HTERT RPE-1 (cell line): ENCODE data around the gene NOSTRIN.

Source experiments
- in situ Hi-C: fragments of 300-500 bp; cut with MboI; formaldehyde crosslinking; loops from 4 replicates; pipeline ENCODE4 v1.14.3; 2020; ENCODE audit warnings: low sequenced_read_pairs

NOSTRIN gene

GRCh38 chr2:168814939-168815907 lies 12.8 kb downstream of the NOSTRIN start:
- in situ Hi-C loops, result no loop called here

GRCh38 chr2:168816369-168816768 lies 13.9 kb downstream of the NOSTRIN start:
- in situ Hi-C loops, result no loop called here

- in situ Hi-C loops, result no loop called here
Measured at GRCh38 chr2:168819050-168819715, 16.7 kb downstream of the NOSTRIN start.

- in situ Hi-C loops, result no loop called here
Measured at GRCh38 chr2:168819829-168820489, 17.5 kb downstream of the NOSTRIN start.

- in situ Hi-C loops, result no loop called here
Measured at GRCh38 chr2:168821577-168821976, 19.1 kb downstream of the NOSTRIN start.

GRCh38 chr2:168821992-168822391 lies 19.6 kb downstream of the NOSTRIN start:
- in situ Hi-C loops, result no loop called here

GRCh38 chr2:168825126-168825525 lies 22.7 kb downstream of the NOSTRIN start:
- in situ Hi-C loops, result no loop called here

GRCh38 chr2:168830958-168831357 lies 28.5 kb downstream of the NOSTRIN start:
- in situ Hi-C loops, result no loop called here

GRCh38 chr2:168831662-168832061 lies 29.2 kb downstream of the NOSTRIN start:
- in situ Hi-C loops, result no loop called here

- in situ Hi-C loops, result no loop called here
Measured at GRCh38 chr2:168835969-168836368, 33.5 kb downstream of the NOSTRIN start.

GRCh38 chr2:168841445-168841844 lies 39.0 kb downstream of the NOSTRIN start:
- in situ Hi-C loops, result no loop called here

GRCh38 chr2:168843253-168843652 lies 40.8 kb downstream of the NOSTRIN start:
- in situ Hi-C loops, result no loop called here

- in situ Hi-C loops, result no loop called here
Measured at GRCh38 chr2:168848225-168848624, 45.8 kb downstream of the NOSTRIN start.

GRCh38 chr2:168849610-168850009 lies 47.2 kb downstream of the NOSTRIN start:
- in situ Hi-C loops, result no loop called here

- in situ Hi-C loops, result no loop called here
Measured at GRCh38 chr2:168850846-168851245, 48.4 kb downstream of the NOSTRIN start.

GRCh38 chr2:168851674-168852320 lies 49.4 kb downstream of the NOSTRIN start:
- in situ Hi-C loops, result no loop called here

- in situ Hi-C loops, result no loop called here
Measured at GRCh38 chr2:168852481-168852880, 50.0 kb downstream of the NOSTRIN start.

- in situ Hi-C loops, result no loop called here
Measured at GRCh38 chr2:168853471-168853870, 51.0 kb downstream of the NOSTRIN start.

GRCh38 chr2:168854651-168855050 lies 52.2 kb downstream of the NOSTRIN start:
- in situ Hi-C loops, result no loop called here

GRCh38 chr2:168855601-168856000 lies 53.2 kb downstream of the NOSTRIN start:
- in situ Hi-C loops, result no loop called here

GRCh38 chr2:168858146-168858545 lies 55.7 kb downstream of the NOSTRIN start:
- in situ Hi-C loops, result no loop called here
